Measurements from ENCODE around the gene NCAPD3. TPM values are rescaled to one million over a fixed set of nuclear protein-coding genes. Genes with fewer than 3 reads are reported as not detected.

The NCAPD3 gene
- total RNA-seq, 2 donors from 2014 or later = 4.0 to 5.5 TPM

GRCh38 chr11:134242376-134242775 lies 18.6 kb upstream of the NCAPD3 start:
- H3K9me3 ChIP-seq = no peaks in the 10 kb centered on the region
- H3K36me3 ChIP-seq = peaks cover 77% of the 10 kb centered on the region
- H3K27ac ChIP-seq = no peak overlapping the region
- H3K4me3 ChIP-seq = no peak overlapping the region
- H3K27me3 ChIP-seq = no peaks in the 10 kb centered on the region
- DNase-seq (ENCODE audit: low spot score) = no peak
- no peaks in the 10 kb centered on the region for H3K4me1 ChIP-seq
- TF ChIP-seq, protein P1, sequence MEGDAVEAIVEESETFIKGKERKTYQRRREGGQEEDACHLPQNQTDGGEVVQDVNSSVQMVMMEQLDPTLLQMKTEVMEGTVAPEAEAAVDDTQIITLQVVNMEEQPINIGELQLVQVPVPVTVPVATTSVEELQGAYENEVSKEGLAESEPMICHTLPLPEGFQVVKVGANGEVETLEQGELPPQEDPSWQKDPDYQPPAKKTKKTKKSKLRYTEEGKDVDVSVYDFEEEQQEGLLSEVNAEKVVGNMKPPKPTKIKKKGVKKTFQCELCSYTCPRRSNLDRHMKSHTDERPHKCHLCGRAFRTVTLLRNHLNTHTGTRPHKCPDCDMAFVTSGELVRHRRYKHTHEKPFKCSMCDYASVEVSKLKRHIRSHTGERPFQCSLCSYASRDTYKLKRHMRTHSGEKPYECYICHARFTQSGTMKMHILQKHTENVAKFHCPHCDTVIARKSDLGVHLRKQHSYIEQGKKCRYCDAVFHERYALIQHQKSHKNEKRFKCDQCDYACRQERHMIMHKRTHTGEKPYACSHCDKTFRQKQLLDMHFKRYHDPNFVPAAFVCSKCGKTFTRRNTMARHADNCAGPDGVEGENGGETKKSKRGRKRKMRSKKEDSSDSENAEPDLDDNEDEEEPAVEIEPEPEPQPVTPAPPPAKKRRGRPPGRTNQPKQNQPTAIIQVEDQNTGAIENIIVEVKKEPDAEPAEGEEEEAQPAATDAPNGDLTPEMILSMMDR (IDR thresholded peaks at IDR 0.05) = no peak

DNA sequence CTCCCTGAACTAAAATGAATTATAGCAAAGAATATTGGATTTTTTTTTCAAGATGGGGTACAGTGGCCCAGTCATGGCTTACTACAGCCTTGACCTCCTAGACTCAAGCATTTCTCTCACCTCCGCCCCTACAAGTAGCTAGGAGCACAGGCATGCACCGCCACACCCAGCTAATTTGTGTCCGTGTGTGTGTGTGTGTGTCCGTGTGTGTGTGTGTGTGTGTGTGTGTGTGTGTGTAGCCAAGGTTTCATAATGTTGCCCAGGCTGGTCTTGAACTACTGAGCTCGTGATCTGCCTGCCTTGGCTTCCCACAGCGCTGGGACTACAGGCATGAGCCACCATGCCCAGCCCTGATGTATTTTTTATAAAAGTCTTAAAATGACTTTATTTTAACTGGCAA lies 16.8 kb upstream of the NCAPD3 start:
- no peaks in the 10 kb centered on the region for H3K27me3 ChIP-seq
- TF ChIP-seq, protein P1 (IDR thresholded peaks at IDR 0.05) = no peak
- no peak overlapping the region for H3K4me3 ChIP-seq
- no peaks in the 10 kb centered on the region for H3K4me1 ChIP-seq
- no peak overlapping the region for H3K27ac ChIP-seq
- peaks cover 67% of the 10 kb centered on the region for H3K36me3 ChIP-seq
- DNase-seq (ENCODE audit: low spot score) = no peak
- no peaks in the 10 kb centered on the region for H3K9me3 ChIP-seq

DNA sequence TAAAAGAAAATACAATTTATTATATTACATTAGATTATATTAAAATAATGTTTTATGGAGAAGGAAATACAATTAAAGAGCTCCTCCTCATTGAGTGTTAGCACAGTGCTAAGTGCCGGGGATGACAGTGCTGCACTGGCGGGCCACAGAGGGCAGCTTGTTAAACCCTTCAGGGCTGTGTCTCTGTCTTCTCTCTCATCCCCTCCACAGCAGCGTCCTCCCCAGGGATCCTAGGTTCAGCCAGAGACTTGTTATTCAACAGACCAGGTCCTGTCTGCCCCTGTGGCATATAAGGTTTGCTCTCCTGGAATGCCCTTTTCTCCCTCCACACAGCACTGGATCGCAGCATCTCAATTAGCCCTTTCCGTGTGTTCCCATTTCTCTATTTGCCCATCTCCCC lies 15.2 kb upstream of the NCAPD3 start:
- peaks cover 0 to 7% of the 10 kb centered on the region in 2 donors for H3K4me1 ChIP-seq
- H3K27me3 ChIP-seq = no peaks in the 10 kb centered on the region
- H3K4me3 ChIP-seq = no peak overlapping the region
- no peak for DNase-seq (ENCODE audit: low spot score)
- peaks cover 58% of the 10 kb centered on the region for H3K36me3 ChIP-seq
- H3K9me3 ChIP-seq = no peaks in the 10 kb centered on the region
- H3K27ac ChIP-seq = no peak overlapping the region
- TF ChIP-seq, protein P1 (IDR thresholded peaks at IDR 0.05) = no peak

DNA sequence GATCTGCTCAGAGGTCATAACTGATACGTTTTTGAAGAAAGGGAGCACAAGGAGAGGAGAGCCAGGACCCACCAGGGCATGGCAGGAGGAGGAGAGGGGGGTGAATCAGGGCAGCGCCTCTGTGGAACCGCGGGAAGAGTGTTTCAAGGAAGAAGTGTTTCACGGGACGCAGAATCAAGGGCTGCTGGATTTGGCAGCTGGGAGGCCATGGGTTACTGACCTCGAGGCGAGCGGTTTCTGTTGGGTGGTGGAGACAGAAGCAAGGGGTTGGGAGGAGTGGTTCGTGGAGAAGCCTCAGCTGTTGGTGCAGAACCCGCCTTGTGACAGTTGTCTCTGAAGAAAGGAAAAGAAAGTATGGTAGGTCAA lies 13.8 kb upstream of the NCAPD3 start:
- DNase-seq (ENCODE audit: low spot score) = no peak
- H3K4me1 ChIP-seq = peaks cover 0 to 20% of the 10 kb centered on the region in 2 donors
- no peaks in the 10 kb centered on the region for H3K27me3 ChIP-seq
- H3K9me3 ChIP-seq = no peaks in the 10 kb centered on the region
- H3K36me3 ChIP-seq = peaks cover 44% of the 10 kb centered on the region
- H3K4me3 ChIP-seq = no peak overlapping the region
- TF ChIP-seq, protein P1 (IDR thresholded peaks at IDR 0.05) = no peak
- no peak overlapping the region for H3K27ac ChIP-seq

GRCh38 chr11:134236834-134237556 lies 13.2 kb upstream of the NCAPD3 start:
- DNase-seq (ENCODE audit: low spot score) = no peak
- TF ChIP-seq, protein P1 (IDR thresholded peaks at IDR 0.05) = no peak
- Histone ChIP-seq H3K4me3 (no peak overlapping the region), H3K4me1 (peaks cover 0 to 26% of the 10 kb centered on the region in 2 donors), H3K9me3 (no peaks in the 10 kb centered on the region), H3K27ac (no peak overlapping the region), H3K36me3 (peaks cover 39% of the 10 kb centered on the region), H3K27me3 (no peaks in the 10 kb centered on the region)

DNA sequence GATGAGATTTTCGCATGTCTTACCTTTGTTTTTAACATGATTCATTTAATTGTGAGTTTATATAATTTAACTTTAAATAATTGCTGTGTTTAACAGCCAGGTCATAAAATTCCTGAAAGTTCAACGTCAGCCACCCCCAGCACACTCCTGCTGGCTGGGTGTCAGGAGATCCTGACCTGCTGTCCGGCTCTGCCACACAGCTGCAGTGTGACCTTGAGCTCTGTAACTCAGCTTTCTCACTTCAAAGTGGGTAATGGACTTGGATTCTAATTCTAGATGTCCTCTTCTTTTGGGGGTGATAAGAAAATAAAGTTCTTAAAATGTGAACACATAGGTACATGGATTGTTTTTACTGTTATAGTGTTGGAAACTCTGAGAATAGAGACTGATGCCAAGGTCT lies 11.6 kb upstream of the NCAPD3 start:
- peaks cover 27% of the 10 kb centered on the region for H3K36me3 ChIP-seq
- H3K27me3 ChIP-seq = no peaks in the 10 kb centered on the region
- H3K27ac ChIP-seq = peak overlapping the region in 1 of 2 donors; percentile 19
- TF ChIP-seq, protein P1 (IDR thresholded peaks at IDR 0.05) = no peak
- H3K4me1 ChIP-seq = peaks cover 0 to 40% of the 10 kb centered on the region in 2 donors
- no peaks in the 10 kb centered on the region for H3K9me3 ChIP-seq
- H3K4me3 ChIP-seq = no peak overlapping the region
- no peak for DNase-seq (ENCODE audit: low spot score)
